WTC11 (cell line): ENCODE results near the gene TTC1. TPM values are rescaled to one million over a fixed set of nuclear protein-coding genes. Genes with fewer than 3 reads are reported as not detected.

ENCODE experiments used
- ATF1 ChIP-seq: sonication (generic); formaldehyde crosslinking; IDR thresholded peaks from 2 replicates; pipeline ENCODE4 v1.8.1; 2023; ENCODE audit warnings: mild to moderate bottlenecking, moderate library complexity, missing genetic modification reagents
- CDX4 ChIP-seq: fragments of 250-450 bp; sonication (Bioruptor Pico); IDR thresholded peaks from 2 replicates; pipeline ENCODE4 v1.9.0; 2021; ENCODE audit warnings: moderate library complexity, mild to moderate bottlenecking, inconsistent platforms, borderline replicate concordance
- E2F5 ChIP-seq: sonication (generic); formaldehyde crosslinking; IDR thresholded peaks from 2 replicates; pipeline ENCODE4 v1.8.1; 2022; ENCODE audit warnings: mild to moderate bottlenecking, moderate library complexity, missing genetic modification reagents
- ELF4 ChIP-seq: sonication (generic); formaldehyde crosslinking; IDR thresholded peaks from 2 replicates; pipeline ENCODE4 v1.8.1; 2022; ENCODE audit warnings: low read depth, mild to moderate bottlenecking, moderate library complexity, missing genetic modification reagents
- ESRRA ChIP-seq: sonication (generic); formaldehyde crosslinking; IDR thresholded peaks from 2 replicates; pipeline ENCODE4 v1.8.1; 2022; ENCODE audit warnings: mild to moderate bottlenecking, missing genetic modification reagents, borderline replicate concordance
- FOXK1 ChIP-seq: sonication (generic); formaldehyde crosslinking; IDR thresholded peaks from 2 replicates; pipeline ENCODE4 v1.8.0; 2022; ENCODE audit warnings: mild to moderate bottlenecking, moderate library complexity, missing genetic modification reagents
- MXD4 ChIP-seq: fragments of 250-450 bp; sonication (Bioruptor Pico); IDR thresholded peaks from 2 replicates; pipeline ENCODE4 v1.8.0; 2021; ENCODE audit warnings: mild to moderate bottlenecking, moderate library complexity, borderline replicate concordance
- MYBL2 ChIP-seq: sonication (generic); formaldehyde crosslinking; IDR thresholded peaks from 2 replicates; pipeline ENCODE4 v1.8.1; 2023; ENCODE audit warnings: mild to moderate bottlenecking, moderate library complexity, missing genetic modification reagents
- NFE2L1 ChIP-seq: sonication (generic); formaldehyde crosslinking; IDR thresholded peaks from 2 replicates; pipeline ENCODE4 v1.8.1; 2023; ENCODE audit warnings: missing genetic modification reagents
- RELA ChIP-seq: sonication (generic); formaldehyde crosslinking; IDR thresholded peaks from 2 replicates; pipeline ENCODE4 v1.8.1; 2022; ENCODE audit warnings: missing genetic modification reagents, mild to moderate bottlenecking, borderline replicate concordance
- SOX15 ChIP-seq: fragments of 250-450 bp; sonication (Bioruptor Pico); IDR thresholded peaks from 2 replicates; pipeline ENCODE4 v1.9.0; 2021; ENCODE audit warnings: mild to moderate bottlenecking
- SP1 ChIP-seq: sonication (generic); formaldehyde crosslinking; conservative IDR thresholded peaks from 2 replicates; pipeline ENCODE4 v1.8.1; 2022; ENCODE audit warnings: missing genetic modification reagents
- ZBTB21 ChIP-seq: sonication (generic); formaldehyde crosslinking; IDR thresholded peaks from 2 replicates; pipeline ENCODE4 v1.8.1; 2023; ENCODE audit warnings: mild to moderate bottlenecking, missing genetic modification reagents, borderline replicate concordance
- ZMAT4 ChIP-seq: fragments of 250-450 bp; sonication (Bioruptor Pico); IDR thresholded peaks from 2 replicates; pipeline ENCODE4 v1.9.0; 2021; ENCODE audit warnings: mild to moderate bottlenecking
- ZNF232 ChIP-seq: sonication (generic); formaldehyde crosslinking; IDR thresholded peaks from 2 replicates; pipeline ENCODE4 v1.8.0; 2022; ENCODE audit warnings: mild to moderate bottlenecking, missing genetic modification reagents
- ZNF263 ChIP-seq: sonication (generic); formaldehyde crosslinking; IDR thresholded peaks from 2 replicates; pipeline ENCODE4 v1.8.1; 2022; ENCODE audit warnings: low read depth, mild to moderate bottlenecking, moderate library complexity, missing genetic modification reagents
- ZNF317 ChIP-seq: sonication (generic); formaldehyde crosslinking; IDR thresholded peaks from 2 replicates; pipeline ENCODE4 v1.8.1; 2023; ENCODE audit warnings: low read depth, mild to moderate bottlenecking, moderate library complexity, missing genetic modification reagents, borderline replicate concordance
- ZNF396 ChIP-seq: fragments of 250-450 bp; sonication (Bioruptor Pico); IDR thresholded peaks from 2 replicates; pipeline ENCODE4 v1.8.0; 2021; ENCODE audit warnings: mild to moderate bottlenecking, moderate library complexity, borderline replicate concordance
- total RNA-seq: library from RNA; stranded (reverse); gene quantifications from 3 replicates; pipeline ENCODE4 v1.2.3, GENCODE V29; 2021
- TF ChIP-seq, protein P1 (sequence below): sonication (generic); formaldehyde crosslinking; IDR thresholded peaks from 2 replicates; pipeline ENCODE4 v1.8.0; 2023; ENCODE audit warnings: missing genetic modification reagents, mild to moderate bottlenecking, borderline replicate concordance
- TF ChIP-seq, protein P2 (sequence below): sonication (generic); formaldehyde crosslinking; IDR thresholded peaks from 2 replicates; pipeline ENCODE4 v1.8.0; 2022; ENCODE audit warnings: missing genetic modification reagents
- TF ChIP-seq, protein P3 (sequence below): sonication (generic); formaldehyde crosslinking; IDR thresholded peaks from 2 replicates; pipeline ENCODE4 v1.8.1; 2023; ENCODE audit warnings: mild to moderate bottlenecking, missing genetic modification reagents, moderate library complexity
- TF ChIP-seq, protein P4 (sequence below): sonication (generic); formaldehyde crosslinking; IDR thresholded peaks from 2 replicates; pipeline ENCODE4 v1.8.0; 2022; ENCODE audit warnings: mild to moderate bottlenecking, missing genetic modification reagents
- TF ChIP-seq, protein P5 (sequence below): sonication (generic); formaldehyde crosslinking; IDR thresholded peaks from 2 replicates; pipeline ENCODE4 v1.8.1; 2022; ENCODE audit warnings: missing genetic modification reagents, borderline replicate concordance

TTC1 gene
- total RNA-seq, 1 experiment from 2014 or later, result 47.4 TPM

GRCh38 chr5:160008877-160009590, at the start of gene TTC1 (continued):
- TF ChIP-seq CDX4 (CRISPR knock-in tag), result no peak
- TF ChIP-seq MXD4, result no peak
- TF ChIP-seq E2F5, result no peak
- no peak; the same call in 1 of the 2 replicates for TF ChIP-seq ATF1 (CRISPR knock-in tag)
- peak; percentile 80; the same call in 1 of the 2 replicates for TF ChIP-seq FOXK1 (CRISPR knock-in tag)
- TF ChIP-seq ZNF396 (CRISPR knock-in tag), result no peak
- TF ChIP-seq ZNF263, result no peak
- TF ChIP-seq, protein P1, sequence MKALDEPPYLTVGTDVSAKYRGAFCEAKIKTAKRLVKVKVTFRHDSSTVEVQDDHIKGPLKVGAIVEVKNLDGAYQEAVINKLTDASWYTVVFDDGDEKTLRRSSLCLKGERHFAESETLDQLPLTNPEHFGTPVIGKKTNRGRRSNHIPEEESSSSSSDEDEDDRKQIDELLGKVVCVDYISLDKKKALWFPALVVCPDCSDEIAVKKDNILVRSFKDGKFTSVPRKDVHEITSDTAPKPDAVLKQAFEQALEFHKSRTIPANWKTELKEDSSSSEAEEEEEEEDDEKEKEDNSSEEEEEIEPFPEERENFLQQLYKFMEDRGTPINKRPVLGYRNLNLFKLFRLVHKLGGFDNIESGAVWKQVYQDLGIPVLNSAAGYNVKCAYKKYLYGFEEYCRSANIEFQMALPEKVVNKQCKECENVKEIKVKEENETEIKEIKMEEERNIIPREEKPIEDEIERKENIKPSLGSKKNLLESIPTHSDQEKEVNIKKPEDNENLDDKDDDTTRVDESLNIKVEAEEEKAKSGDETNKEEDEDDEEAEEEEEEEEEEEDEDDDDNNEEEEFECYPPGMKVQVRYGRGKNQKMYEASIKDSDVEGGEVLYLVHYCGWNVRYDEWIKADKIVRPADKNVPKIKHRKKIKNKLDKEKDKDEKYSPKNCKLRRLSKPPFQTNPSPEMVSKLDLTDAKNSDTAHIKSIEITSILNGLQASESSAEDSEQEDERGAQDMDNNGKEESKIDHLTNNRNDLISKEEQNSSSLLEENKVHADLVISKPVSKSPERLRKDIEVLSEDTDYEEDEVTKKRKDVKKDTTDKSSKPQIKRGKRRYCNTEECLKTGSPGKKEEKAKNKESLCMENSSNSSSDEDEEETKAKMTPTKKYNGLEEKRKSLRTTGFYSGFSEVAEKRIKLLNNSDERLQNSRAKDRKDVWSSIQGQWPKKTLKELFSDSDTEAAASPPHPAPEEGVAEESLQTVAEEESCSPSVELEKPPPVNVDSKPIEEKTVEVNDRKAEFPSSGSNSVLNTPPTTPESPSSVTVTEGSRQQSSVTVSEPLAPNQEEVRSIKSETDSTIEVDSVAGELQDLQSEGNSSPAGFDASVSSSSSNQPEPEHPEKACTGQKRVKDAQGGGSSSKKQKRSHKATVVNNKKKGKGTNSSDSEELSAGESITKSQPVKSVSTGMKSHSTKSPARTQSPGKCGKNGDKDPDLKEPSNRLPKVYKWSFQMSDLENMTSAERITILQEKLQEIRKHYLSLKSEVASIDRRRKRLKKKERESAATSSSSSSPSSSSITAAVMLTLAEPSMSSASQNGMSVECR, result no peak
- TF ChIP-seq, protein P2, sequence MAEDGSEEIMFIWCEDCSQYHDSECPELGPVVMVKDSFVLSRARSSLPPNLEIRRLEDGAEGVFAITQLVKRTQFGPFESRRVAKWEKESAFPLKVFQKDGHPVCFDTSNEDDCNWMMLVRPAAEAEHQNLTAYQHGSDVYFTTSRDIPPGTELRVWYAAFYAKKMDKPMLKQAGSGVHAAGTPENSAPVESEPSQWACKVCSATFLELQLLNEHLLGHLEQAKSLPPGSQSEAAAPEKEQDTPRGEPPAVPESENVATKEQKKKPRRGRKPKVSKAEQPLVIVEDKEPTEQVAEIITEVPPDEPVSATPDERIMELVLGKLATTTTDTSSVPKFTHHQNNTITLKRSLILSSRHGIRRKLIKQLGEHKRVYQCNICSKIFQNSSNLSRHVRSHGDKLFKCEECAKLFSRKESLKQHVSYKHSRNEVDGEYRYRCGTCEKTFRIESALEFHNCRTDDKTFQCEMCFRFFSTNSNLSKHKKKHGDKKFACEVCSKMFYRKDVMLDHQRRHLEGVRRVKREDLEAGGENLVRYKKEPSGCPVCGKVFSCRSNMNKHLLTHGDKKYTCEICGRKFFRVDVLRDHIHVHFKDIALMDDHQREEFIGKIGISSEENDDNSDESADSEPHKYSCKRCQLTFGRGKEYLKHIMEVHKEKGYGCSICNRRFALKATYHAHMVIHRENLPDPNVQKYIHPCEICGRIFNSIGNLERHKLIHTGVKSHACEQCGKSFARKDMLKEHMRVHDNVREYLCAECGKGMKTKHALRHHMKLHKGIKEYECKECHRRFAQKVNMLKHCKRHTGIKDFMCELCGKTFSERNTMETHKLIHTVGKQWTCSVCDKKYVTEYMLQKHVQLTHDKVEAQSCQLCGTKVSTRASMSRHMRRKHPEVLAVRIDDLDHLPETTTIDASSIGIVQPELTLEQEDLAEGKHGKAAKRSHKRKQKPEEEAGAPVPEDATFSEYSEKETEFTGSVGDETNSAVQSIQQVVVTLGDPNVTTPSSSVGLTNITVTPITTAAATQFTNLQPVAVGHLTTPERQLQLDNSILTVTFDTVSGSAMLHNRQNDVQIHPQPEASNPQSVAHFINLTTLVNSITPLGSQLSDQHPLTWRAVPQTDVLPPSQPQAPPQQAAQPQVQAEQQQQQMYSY (CRISPR knock-in tag), result no peak
- TF ChIP-seq, protein P3, sequence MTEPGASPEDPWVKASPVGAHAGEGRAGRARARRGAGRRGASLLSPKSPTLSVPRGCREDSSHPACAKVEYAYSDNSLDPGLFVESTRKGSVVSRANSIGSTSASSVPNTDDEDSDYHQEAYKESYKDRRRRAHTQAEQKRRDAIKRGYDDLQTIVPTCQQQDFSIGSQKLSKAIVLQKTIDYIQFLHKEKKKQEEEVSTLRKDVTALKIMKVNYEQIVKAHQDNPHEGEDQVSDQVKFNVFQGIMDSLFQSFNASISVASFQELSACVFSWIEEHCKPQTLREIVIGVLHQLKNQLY (CRISPR knock-in tag), result no peak
- no peak for TF ChIP-seq RELA (CRISPR knock-in tag)
- no peak for TF ChIP-seq ESRRA (CRISPR knock-in tag)
- 0 out of 2 replicates have a peak, but pooled peaks have one; percentile 14 for TF ChIP-seq ZBTB21 (CRISPR knock-in tag)
- no peak for TF ChIP-seq ZNF317 (CRISPR knock-in tag)
- TF ChIP-seq, protein P4, sequence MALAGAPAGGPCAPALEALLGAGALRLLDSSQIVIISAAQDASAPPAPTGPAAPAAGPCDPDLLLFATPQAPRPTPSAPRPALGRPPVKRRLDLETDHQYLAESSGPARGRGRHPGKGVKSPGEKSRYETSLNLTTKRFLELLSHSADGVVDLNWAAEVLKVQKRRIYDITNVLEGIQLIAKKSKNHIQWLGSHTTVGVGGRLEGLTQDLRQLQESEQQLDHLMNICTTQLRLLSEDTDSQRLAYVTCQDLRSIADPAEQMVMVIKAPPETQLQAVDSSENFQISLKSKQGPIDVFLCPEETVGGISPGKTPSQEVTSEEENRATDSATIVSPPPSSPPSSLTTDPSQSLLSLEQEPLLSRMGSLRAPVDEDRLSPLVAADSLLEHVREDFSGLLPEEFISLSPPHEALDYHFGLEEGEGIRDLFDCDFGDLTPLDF, result no peak
- TF ChIP-seq, protein P5, sequence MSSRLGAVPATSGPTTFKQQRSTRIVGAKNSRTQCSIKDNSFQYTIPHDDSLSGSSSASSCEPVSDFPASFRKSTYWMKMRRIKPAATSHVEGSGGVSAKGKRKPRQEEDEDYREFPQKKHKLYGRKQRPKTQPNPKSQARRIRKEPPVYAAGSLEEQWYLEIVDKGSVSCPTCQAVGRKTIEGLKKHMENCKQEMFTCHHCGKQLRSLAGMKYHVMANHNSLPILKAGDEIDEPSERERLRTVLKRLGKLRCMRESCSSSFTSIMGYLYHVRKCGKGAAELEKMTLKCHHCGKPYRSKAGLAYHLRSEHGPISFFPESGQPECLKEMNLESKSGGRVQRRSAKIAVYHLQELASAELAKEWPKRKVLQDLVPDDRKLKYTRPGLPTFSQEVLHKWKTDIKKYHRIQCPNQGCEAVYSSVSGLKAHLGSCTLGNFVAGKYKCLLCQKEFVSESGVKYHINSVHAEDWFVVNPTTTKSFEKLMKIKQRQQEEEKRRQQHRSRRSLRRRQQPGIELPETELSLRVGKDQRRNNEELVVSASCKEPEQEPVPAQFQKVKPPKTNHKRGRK (CRISPR knock-in tag), result no peak
- TF ChIP-seq SP1 (CRISPR knock-in tag), result peak; percentile 64
- TF ChIP-seq MYBL2 (CRISPR knock-in tag), result no peak
- no peak for TF ChIP-seq SOX15
- TF ChIP-seq NFE2L1 (CRISPR knock-in tag), result no peak
- TF ChIP-seq ELF4 (CRISPR knock-in tag), result no peak
- TF ChIP-seq ZNF232, result peak; percentile 54; the same call in 1 of the 2 replicates
- TF ChIP-seq ZMAT4 (CRISPR knock-in tag), result no peak
